ENCODE data around the gene CAPN11.

- TF ChIP-seq CTCF (conservative IDR thresholded peaks at IDR 0.05; ENCODE audit: low read length) (no peak), EZH2phosphoT487 (IDR thresholded peaks at IDR 0.05; ENCODE audit: borderline replicate concordance, low read depth, low read length) (no peak)
Measured at GRCh38 chr6:44182911-44183390, 24.3 kb downstream of the CAPN11 start.

All from OCI-LY7 (cell line).